ENCODE measurements around the gene IRF2BP2.

Gene IRF2BP2

GRCh38 chr1:234634387-234634786, 24.4 kb upstream of the IRF2BP2 start:
- DNase-seq (ENCODE audit: low read depth, low spot score), result no peak

- no peak for DNase-seq (ENCODE audit: low read depth, low spot score)
Measured at GRCh38 chr1:234633246-234634003, 23.4 kb upstream of the IRF2BP2 start.

GRCh38 chr1:234632225-234632624, 22.2 kb upstream of the IRF2BP2 start:
- no peak for DNase-seq (ENCODE audit: low read depth, low spot score)

- peak; percentile 82 for DNase-seq (ENCODE audit: low read depth, low spot score)
Measured at GRCh38 chr1:234631721-234632125, 21.7 kb upstream of the IRF2BP2 start.

- DNase-seq (ENCODE audit: low read depth, low spot score), result no peak
Measured at GRCh38 chr1:234629026-234629425, 19.0 kb upstream of the IRF2BP2 start.

- no peak for DNase-seq (ENCODE audit: low read depth, low spot score)
Measured at GRCh38 chr1:234628089-234628488, 18.1 kb upstream of the IRF2BP2 start.

- no peak for DNase-seq (ENCODE audit: low read depth, low spot score)
Measured at GRCh38 chr1:234627009-234627950, 17.3 kb upstream of the IRF2BP2 start.

GRCh38 chr1:234626391-234626790, 16.4 kb upstream of the IRF2BP2 start:
- DNase-seq (ENCODE audit: low read depth, low spot score), result no peak

GRCh38 chr1:234624724-234625117, 14.7 kb upstream of the IRF2BP2 start:
- DNase-seq (ENCODE audit: low read depth, low spot score), result no peak

- DNase-seq (ENCODE audit: low read depth, low spot score), result peak; percentile 83
Measured at GRCh38 chr1:234621657-234622335, 11.8 kb upstream of the IRF2BP2 start.

- DNase-seq (ENCODE audit: low read depth, low spot score), result no peak
Measured at GRCh38 chr1:234621127-234621468, 11.1 kb upstream of the IRF2BP2 start.

GRCh38 chr1:234620272-234621126, 10.5 kb upstream of the IRF2BP2 start:
- DNase-seq (ENCODE audit: low read depth, low spot score), result no peak

GRCh38 chr1:234619794-234620247, 9.8 kb upstream of the IRF2BP2 start:
- DNase-seq (ENCODE audit: low read depth, low spot score), result no peak

GRCh38 chr1:234619071-234619480, 9.1 kb upstream of the IRF2BP2 start:
- DNase-seq (ENCODE audit: low read depth, low spot score), result no peak

GRCh38 chr1:234618737-234619049, 8.7 kb upstream of the IRF2BP2 start:
- DNase-seq (ENCODE audit: low read depth, low spot score), result no peak

- DNase-seq (ENCODE audit: low read depth, low spot score), result no peak
Measured at GRCh38 chr1:234617986-234618736, 8.2 kb upstream of the IRF2BP2 start.

GRCh38 chr1:234617131-234617985, 7.4 kb upstream of the IRF2BP2 start:
- DNase-seq (ENCODE audit: low read depth, low spot score), result no peak

GRCh38 chr1:234616644-234617043, 6.7 kb upstream of the IRF2BP2 start:
- DNase-seq (ENCODE audit: low read depth, low spot score), result no peak

- no peak for DNase-seq (ENCODE audit: low read depth, low spot score)
Measured at GRCh38 chr1:234614081-234614489, 4.1 kb upstream of the IRF2BP2 start.

Data from brain pericyte (primary cell).